Heart left ventricle (tissue), 13 donors: ENCODE data around the gene DIP2C.

Experiments used
- POLR2A ChIP-seq, 2 donors: fragments of 450-650 bp; IDR thresholded peaks; one replicate each; pipeline ENCODE4 v1.6.1; 2017; ENCODE audit warnings: antibody characterized with exemption in 2 of 2, mild to moderate bottlenecking in 2 of 2, moderate library complexity in 2 of 2
- TF ChIP-seq, protein P1 (sequence below), 12 donors: fragments of 200-600 bp; sonication (generic) in 4 of 12; IDR thresholded peaks; one replicate each; pipeline versions ENCODE4 v1.5.0 to v1.8.0; 2018 to 2022; ENCODE audit warnings: antibody characterized with exemption in 12 of 12, mild to moderate bottlenecking in 5 of 12
- donor health status: ischemic (EF 13 %, LVEDD 7.1; RV severe dilation, severe dysfunction).
- donor health status: DM: no; HTN: yes; CAD: no.
- donor health status: DM: no; HTN: no; CAD: no.
- donor health status: ischemic (EF 25% LVEDD 6.9; RV normal size, moderate dysfunction).
- donor health status: ischemic (EF 25% LVEDD 5.7; RV mildly dilated, moderate dysfunction).
- donor health status: ischemic (EF 35%, LVEDD 5.7; RV mildly dilated, moderate dysfunction).
- donor health status: nonischemic (EF 11% LVEDD 7.7; RV severe dilation, severe dysfunction).
- donor health status: DM: yes; HTN: yes; CAD: no.
- donor health status: PGD.
- donor health status: ischemic (EF 29% LVEDD 5.4; RV normal size, mild dysfunction).
- donor health status: nonischemic (EF 23%, LVEDD 6.1; RV moderate dilation, normal function).

DNA sequence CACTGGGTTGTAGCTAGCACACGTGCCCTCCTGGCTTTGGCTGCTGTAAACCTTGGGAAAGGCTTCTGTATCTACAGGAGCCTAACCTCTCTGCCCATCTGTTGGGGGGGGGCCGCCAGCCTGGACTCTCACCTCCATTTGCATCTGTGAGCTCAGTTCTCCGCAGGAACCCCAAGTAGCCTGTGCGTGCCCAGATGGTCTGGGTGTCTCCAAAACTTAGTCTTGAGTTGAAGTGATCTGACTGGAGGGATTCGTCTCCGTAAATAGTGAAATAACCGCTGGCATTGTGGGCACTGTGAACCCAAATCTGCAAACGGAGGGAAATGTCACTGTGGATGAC is 406.4 kb downstream of the DIP2C start:
- TF ChIP-seq POLR2A (IDR thresholded peaks at IDR 0.05): no peak
- TF ChIP-seq, protein P1, sequence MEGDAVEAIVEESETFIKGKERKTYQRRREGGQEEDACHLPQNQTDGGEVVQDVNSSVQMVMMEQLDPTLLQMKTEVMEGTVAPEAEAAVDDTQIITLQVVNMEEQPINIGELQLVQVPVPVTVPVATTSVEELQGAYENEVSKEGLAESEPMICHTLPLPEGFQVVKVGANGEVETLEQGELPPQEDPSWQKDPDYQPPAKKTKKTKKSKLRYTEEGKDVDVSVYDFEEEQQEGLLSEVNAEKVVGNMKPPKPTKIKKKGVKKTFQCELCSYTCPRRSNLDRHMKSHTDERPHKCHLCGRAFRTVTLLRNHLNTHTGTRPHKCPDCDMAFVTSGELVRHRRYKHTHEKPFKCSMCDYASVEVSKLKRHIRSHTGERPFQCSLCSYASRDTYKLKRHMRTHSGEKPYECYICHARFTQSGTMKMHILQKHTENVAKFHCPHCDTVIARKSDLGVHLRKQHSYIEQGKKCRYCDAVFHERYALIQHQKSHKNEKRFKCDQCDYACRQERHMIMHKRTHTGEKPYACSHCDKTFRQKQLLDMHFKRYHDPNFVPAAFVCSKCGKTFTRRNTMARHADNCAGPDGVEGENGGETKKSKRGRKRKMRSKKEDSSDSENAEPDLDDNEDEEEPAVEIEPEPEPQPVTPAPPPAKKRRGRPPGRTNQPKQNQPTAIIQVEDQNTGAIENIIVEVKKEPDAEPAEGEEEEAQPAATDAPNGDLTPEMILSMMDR (IDR thresholded peaks at IDR 0.05): no peak
